IPS-20b (cell line): ENCODE results near the gene DDX23.

Experiments
- H3K27ac ChIP-seq: one replicate; pipeline ENCODE4 v1.5.1; 2013; ENCODE audit warnings: low read length
- H3K27me3 ChIP-seq: 2 replicates; pipeline ENCODE4 v1.6.1; 2013; ENCODE audit warnings: mild to moderate bottlenecking, low read length, inconsistent platforms; ENCODE audit not compliant: insufficient read depth
- H3K36me3 ChIP-seq: 2 replicates; pipeline ENCODE4 v1.6.1; 2013; ENCODE audit warnings: low read depth, mild to moderate bottlenecking, inconsistent platforms, low read length, moderate library complexity; ENCODE audit not compliant: insufficient read depth
- H3K4me1 ChIP-seq: 2 replicates; pipeline ENCODE4 v1.6.1; 2013; ENCODE audit warnings: mild to moderate bottlenecking, control low read depth, inconsistent platforms, low read length, moderate library complexity; ENCODE audit not compliant: insufficient read depth
- H3K4me3 ChIP-seq: 2 replicates; pipeline ENCODE4 v1.5.1; 2013; ENCODE audit warnings: mild to moderate bottlenecking, low read length, inconsistent platforms
- H3K9ac ChIP-seq: 2 replicates; pipeline ENCODE4 v1.6.1; 2013; ENCODE audit warnings: low read depth, mild to moderate bottlenecking, inconsistent platforms, low read length, moderate library complexity
- H3K9me3 ChIP-seq: 2 replicates; pipeline ENCODE4 v1.6.1; 2013; ENCODE audit warnings: mild to moderate bottlenecking, low read depth, low read length, inconsistent platforms; ENCODE audit not compliant: insufficient read depth

DDX23 gene

GRCh38 chr12:48819986-48820725 is 31.8 kb downstream of the DDX23 start:
- Histone ChIP-seq H3K9ac (no peak overlapping the region), H3K36me3 (no peaks in the 10 kb centered on the region), H3K27me3 (peaks cover 42% of the 10 kb centered on the region), H3K27ac (no peak overlapping the region), H3K9me3 (no peaks in the 10 kb centered on the region), H3K4me3 (0 out of 2 replicates have a peak overlapping the region, but pooled peaks have one; percentile 81), H3K4me1 (peaks cover 6% of the 10 kb centered on the region; the same call in 1 of the 2 replicates)

- Histone ChIP-seq H3K27ac (no peak overlapping the region), H3K4me1 (peaks cover 6% of the 10 kb centered on the region; the same call in 1 of the 2 replicates), H3K4me3 (peak overlapping the region; percentile 81), H3K9me3 (no peaks in the 10 kb centered on the region), H3K9ac (peak overlapping the region; percentile 47; the same call in 1 of the 2 replicates), H3K36me3 (no peaks in the 10 kb centered on the region), H3K27me3 (peaks cover 47% of the 10 kb centered on the region)
Observed at GRCh38 chr12:48818831-48819590, 33.0 kb downstream of the DDX23 start.

- Histone ChIP-seq H3K36me3 (no peaks in the 10 kb centered on the region), H3K9me3 (no peaks in the 10 kb centered on the region), H3K27ac (no peak within 1 kb of the TSS), H3K27me3 (peaks cover 55% of the 10 kb centered on the region), H3K4me1 (peaks cover 6% of the 10 kb centered on the region; the same call in 1 of the 2 replicates), H3K4me3 (peak within 1 kb of the TSS; percentile 81), H3K9ac (peak within 1 kb of the TSS; percentile 47; the same call in 1 of the 2 replicates)
Observed at GRCh38 chr12:48817873-48818830, 33.8 kb downstream of the DDX23 start, which contains the start of gene CACNB3. Gene CACNB3, plus strand, starts transcription at chr12:48818496. Its CDS starts 434 bp downstream, at chr12:48818930.

GRCh38 chr12:48816143-48816854 is 35.7 kb downstream of the DDX23 start:
- Histone ChIP-seq H3K9me3 (no peaks in the 10 kb centered on the region), H3K27ac (no peak overlapping the region), H3K4me1 (peaks cover 6% of the 10 kb centered on the region; the same call in 1 of the 2 replicates), H3K36me3 (no peaks in the 10 kb centered on the region), H3K9ac (no peak overlapping the region; the same call in 1 of the 2 replicates), H3K4me3 (peak overlapping the region; percentile 94), H3K27me3 (peaks cover 73% of the 10 kb centered on the region)

- peak overlapping the region; percentile 64; the same call in 1 of the 2 replicates for H3K9ac ChIP-seq
Observed at GRCh38 chr12:48815126-48816110, 36.5 kb downstream of the DDX23 start.

GRCh38 chr12:48814262-48815125 is 37.5 kb downstream of the DDX23 start:
- peaks cover 2% of the 10 kb centered on the region; the same call in 1 of the 2 replicates for H3K4me1 ChIP-seq
- H3K4me3 ChIP-seq = peak overlapping the region; percentile 94
- no peaks in the 10 kb centered on the region for H3K9me3 ChIP-seq
- no peaks in the 10 kb centered on the region for H3K36me3 ChIP-seq
- peak overlapping the region; percentile 64; the same call in 1 of the 2 replicates for H3K9ac ChIP-seq
- peaks cover 65% of the 10 kb centered on the region for H3K27me3 ChIP-seq
- H3K27ac ChIP-seq = no peak overlapping the region

More at GRCh38 chr12:48815126-48816110, 36.5 kb downstream of the DDX23 start:
- Histone ChIP-seq H3K4me3 (peak overlapping the region; percentile 94), H3K27me3 (peaks cover 74% of the 10 kb centered on the region), H3K4me1 (peaks cover 6% of the 10 kb centered on the region; the same call in 1 of the 2 replicates), H3K36me3 (no peaks in the 10 kb centered on the region), H3K9me3 (no peaks in the 10 kb centered on the region), H3K27ac (no peak overlapping the region)

- Histone ChIP-seq H3K9ac (peak overlapping the region; percentile 28; the same call in 1 of the 2 replicates), H3K27ac (no peak overlapping the region), H3K36me3 (no peaks in the 10 kb centered on the region)
Observed at GRCh38 chr12:48813465-48814261, 38.3 kb downstream of the DDX23 start.

GRCh38 chr12:48812389-48812788 is 39.6 kb downstream of the DDX23 start:
- Histone ChIP-seq H3K27ac (no peak overlapping the region), H3K36me3 (no peaks in the 10 kb centered on the region), H3K4me1 (peaks cover 2% of the 10 kb centered on the region; the same call in 1 of the 2 replicates), H3K9me3 (no peaks in the 10 kb centered on the region), H3K27me3 (peaks cover 52% of the 10 kb centered on the region), H3K9ac (no peak overlapping the region), H3K4me3 (no peak overlapping the region)

More at GRCh38 chr12:48813465-48814261, 38.3 kb downstream of the DDX23 start:
- Histone ChIP-seq H3K4me1 (peaks cover 2% of the 10 kb centered on the region; the same call in 1 of the 2 replicates), H3K9me3 (no peaks in the 10 kb centered on the region), H3K4me3 (peak overlapping the region; percentile 94), H3K27me3 (peaks cover 60% of the 10 kb centered on the region)
